ENCODE data around the gene RTF2.

Gene RTF2

DNA sequence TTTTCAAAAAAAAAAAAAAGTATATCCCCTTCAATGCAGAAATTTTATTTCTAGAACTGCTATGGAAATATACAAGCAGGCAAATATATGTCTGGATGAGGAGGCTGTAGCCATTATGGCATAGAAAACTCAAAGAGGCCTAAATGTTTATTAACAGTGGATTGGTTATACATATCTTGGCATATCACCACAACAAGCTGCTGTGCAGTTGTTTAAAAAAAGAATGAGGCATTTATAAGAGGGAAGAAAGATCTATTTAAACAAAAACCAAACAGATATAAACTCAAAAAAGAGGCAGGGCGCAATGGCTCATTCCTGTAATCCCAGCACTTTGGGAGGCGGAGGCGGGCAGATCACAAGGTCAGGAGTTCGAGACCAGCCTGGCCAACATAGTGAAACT lies 30.1 kb upstream of the RTF2 start:
- no peak for DNase-seq (ENCODE audit: low read depth in 2 of 2)

DNA sequence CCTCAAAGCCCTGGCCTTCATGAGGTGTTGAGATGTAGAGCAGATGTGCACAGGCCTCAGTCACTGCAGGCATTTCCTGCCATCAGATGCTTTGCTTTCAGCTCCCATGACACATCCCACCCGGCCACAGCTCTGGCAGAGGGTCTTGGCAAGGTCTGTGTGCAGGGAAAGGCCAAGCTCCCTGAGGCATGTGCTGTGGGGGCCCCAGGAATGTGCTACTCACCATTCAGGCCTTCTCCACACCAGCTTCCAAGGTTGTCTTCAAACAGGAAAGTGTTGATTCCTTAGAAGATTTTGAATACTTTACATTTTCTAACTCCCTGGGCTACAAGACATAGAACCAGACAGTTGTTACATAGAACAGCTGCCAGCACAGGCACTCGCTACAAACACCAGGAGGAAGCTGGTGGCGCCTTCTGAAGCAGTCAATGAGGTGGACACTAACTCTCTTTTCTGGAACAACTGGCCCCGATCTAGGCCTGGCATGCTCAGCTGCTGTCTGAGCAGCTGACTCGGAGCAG lies 28.6 kb upstream of the RTF2 start:
- no peak for DNase-seq (ENCODE audit: low read depth in 2 of 2)

DNA sequence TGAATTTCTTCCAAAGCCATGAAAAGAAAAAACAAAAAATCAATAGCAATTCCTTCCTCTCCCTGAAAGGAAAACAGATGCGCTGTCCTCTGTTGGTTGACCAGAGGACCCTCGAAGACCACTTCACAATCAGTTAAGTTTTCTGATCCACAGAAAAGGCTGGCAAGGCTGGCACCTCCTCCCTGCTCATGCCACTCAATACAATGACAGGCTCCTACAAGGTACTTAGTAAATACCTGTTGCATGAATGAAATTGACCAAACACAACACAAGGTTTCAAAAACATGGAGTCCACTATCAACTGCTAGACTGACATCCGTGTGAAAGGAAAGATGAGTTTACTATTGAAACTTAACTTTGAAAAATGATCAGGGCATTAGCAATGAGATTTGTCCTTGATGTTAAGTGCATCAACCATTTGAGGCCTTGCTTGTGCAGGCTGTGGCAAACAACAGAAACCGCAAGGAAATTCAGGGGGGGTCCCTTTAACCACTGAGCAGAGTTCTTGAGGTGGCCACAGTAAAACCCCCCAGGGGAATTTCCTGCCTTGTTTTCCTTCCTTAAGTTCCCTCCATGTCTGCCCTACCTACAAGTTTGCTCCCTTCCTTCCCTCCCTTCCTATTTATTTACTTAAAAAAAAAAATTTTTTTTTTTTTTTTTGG lies 27.9 kb upstream of the RTF2 start:
- DNase-seq (ENCODE audit: low read depth in 2 of 2) = peak; percentile 32 to 53

DNA sequence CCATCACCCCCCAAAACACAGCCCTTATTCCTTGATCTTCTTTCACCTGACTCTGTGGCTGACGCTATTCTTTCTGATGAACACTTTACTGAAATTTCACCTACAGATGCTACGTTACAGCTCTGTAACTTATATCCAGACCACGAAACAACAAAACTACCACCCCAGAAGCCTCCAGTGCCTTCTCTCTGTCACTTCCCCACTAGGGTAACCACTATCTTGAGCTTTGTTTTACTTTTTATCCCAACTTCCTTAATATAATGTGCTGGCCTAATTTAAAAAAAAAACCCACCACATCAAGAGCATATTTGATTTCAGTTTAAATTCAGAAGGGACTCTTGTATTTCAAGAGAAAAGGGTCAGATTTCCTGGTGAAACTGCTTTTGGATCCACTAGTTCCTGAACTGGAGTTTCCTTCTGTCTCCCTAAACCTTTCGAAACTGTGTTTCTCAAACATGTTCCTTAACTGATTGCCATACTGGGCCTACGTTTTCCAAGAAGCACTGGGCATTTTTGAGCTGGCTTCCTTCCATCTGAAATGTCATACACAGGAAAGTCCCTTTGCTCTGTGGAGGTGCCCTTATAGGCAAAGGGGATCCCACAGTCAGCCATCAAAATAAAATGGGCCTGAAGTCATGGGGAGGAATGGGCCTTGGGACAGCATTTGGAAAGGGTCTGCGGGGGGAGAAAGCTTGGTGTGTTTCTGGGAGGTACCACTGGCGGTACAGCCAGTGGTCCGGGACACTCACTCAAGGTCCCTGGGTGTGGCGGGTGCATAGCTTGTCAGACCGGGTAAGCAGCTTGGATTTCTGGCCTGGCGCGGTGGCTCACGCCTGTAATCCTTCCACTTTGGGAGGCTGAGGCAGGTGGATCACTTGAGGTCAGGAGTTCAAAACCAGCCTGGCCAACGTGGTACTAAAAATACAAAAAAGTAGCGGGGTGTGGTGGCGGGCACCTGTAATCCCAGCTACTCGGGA lies 25.8 kb upstream of the RTF2 start:
- DNase-seq (ENCODE audit: low read depth in 2 of 2) = no peak

DNA sequence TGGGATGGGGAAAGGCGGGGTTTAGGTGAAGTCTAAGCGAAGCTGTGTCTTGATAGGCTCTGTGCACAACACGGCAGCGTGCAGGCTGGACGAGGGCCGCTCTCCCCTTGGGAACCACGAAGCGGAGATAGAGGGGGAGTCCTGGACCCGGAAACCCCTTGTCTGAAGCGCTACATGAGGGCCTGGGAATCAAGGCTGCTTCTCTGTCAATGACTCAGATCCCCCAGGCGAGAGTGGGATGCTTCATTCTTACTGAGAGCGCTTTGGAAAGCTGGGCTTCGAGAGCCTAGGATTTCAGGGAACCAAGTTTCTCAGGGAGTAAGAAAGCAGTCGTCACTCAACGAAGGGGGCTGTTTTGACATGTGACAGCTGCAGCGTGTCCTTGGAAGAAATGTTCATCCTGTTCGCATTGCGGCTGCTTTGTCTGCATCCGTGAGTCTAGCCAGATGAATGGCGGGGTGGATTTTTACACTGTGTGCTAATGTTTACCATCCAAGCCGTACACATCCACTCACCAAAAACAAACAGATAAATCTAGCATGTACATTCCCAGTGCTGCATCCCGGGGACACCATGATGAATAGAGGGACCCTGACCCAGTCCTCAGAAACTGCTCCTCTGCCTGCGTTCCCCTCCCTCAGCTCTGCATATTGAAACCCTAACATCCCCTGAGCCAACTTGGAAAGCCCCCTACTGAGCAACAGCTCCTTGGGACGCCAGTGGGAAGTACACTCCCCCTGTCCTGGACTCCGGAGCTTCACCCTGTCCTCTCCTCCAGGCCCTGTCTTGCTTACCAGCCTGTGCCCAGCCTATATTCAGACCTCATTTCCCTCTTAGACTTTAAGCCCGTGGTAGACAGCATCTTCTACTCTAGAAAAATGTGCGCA lies 24.5 kb upstream of the RTF2 start:
- DNase-seq (ENCODE audit: low read depth in 2 of 2) = no peak

DNA sequence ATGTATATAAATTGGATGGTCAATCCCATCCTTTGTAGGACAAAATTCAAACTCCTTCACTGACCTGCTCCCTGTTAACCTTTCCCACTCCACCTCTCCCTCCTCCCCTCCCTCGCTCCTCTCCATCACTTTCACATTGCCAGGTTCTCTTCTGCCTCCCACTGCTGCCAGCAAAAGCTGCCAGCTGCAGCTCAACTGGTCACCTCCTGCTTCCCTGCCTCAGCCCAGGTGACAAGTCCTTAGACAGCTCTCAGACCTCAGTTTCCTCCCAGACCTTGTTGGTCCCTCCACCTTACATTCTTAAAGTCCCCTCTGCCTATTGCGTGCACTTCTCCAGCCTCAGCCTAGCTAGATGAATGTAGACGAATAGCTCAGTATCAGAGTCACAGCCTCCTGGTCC lies 23.3 kb upstream of the RTF2 start:
- no peak for DNase-seq (ENCODE audit: low read depth in 2 of 2)

DNA sequence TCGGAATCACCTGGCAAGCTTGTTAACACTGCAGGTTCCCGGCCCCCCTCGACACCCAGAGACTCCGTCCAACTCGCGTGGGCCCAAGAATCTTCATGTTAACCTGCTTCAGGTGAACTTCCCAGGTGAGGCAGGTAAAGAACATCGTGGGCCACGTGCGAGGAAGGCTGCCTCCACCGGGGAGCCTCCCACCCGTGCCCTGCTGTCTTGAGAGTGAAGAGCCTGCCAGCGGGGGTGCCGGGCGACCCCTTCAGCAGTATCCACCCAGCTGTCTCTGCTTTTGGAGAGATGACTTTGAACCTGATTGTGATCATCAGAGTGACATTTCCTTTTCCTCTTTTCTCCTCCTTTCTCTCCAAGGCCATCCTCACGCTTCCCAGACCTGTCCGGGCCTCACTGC lies 22.9 kb upstream of the RTF2 start:
- no peak for DNase-seq (ENCODE audit: low read depth in 2 of 2)

DNA sequence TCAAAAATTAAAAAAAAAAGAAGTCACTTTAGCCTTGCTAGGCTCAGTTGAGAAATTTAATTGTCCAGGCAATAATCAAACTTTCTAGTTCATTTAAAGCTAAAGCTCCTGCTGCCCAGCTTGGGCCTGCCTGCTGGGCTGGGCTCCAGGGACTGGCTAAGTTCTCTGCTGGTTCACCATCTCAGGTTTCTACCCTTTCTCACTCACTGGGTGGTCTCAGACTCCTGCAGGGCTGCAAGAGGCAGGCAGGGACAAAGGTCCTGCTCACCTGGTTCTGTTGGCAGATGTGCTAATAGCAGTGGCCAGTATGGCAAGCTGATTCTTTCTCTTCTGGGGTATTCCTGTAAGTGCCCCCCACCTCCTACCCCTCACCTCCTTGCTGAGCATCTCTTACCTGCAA lies 21.2 kb upstream of the RTF2 start:
- no peak for DNase-seq (ENCODE audit: low read depth in 2 of 2)

DNA sequence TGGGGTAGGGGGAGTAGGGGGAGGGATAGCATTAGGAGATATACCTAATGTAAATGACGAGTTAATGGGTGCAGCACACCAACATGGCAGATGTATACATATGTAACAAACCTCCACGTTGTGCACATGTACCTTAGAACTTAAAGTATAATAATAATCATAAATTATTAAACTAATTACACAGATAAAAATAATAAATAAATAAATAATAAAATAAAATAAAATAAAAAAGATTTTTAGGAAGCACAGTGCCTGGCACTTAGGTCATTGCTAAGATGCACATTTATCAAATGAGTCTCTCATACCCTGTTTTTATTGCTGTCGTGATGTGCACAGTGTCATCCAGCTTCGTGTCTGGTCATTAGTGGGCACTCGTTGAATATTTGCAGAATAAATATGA lies 19.0 kb upstream of the RTF2 start:
- DNase-seq (ENCODE audit: low read depth in 2 of 2) = no peak

DNA sequence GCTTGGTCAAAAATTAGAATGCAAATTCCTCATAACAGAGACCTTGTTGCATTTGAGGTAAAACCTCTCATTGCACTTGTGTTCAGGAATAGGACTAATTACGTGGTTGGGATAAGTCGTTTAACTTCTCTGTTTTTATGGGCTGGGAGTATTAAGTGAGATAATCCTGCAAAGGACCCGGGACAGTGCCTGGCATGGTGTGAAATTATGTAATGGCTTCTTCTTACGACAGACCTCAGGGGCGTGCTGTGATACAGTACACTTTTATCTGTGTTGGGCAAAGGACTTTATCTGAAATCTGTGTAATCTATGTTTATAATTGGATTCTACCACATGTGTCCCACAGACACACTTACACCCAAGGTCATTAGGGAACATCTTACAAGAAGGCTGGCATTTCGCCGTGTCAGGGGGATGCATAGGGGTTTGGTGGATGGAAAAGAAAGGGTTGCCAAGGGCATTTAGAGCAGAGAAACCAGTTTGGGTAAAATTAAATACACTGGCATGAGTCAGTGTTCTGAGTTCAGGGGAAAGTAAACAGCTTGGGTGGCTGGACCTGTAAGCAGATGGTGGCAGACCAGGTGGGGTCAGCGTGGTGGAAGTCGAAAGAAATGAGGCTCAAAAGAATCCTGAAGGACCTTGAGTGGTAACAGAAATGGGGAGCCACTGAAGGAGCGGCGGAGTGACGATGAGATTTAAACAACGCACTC lies 17.2 kb upstream of the RTF2 start:
- DNase-seq (ENCODE audit: low read depth in 2 of 2) = no peak

DNA sequence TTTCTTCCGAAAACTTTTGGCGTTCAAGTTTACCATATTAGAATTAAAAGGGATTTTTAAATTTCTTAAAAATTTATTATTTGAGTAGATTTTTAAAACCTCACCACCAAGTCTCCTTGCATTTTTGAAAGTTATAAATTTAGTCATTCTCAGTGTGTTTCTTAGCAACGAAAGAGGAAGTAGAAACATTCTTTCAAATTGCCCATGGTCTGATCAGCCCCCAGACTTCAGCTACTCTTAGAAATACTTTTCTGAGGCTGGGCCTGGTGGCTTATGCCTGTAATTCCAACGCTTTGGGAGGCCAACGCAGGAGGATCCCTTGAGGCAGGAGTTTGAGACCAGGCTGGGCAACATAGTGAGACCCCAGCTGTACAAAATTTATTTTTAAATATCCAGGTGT lies 15.1 kb upstream of the RTF2 start:
- DNase-seq (ENCODE audit: low read depth in 2 of 2) = no peak

DNA sequence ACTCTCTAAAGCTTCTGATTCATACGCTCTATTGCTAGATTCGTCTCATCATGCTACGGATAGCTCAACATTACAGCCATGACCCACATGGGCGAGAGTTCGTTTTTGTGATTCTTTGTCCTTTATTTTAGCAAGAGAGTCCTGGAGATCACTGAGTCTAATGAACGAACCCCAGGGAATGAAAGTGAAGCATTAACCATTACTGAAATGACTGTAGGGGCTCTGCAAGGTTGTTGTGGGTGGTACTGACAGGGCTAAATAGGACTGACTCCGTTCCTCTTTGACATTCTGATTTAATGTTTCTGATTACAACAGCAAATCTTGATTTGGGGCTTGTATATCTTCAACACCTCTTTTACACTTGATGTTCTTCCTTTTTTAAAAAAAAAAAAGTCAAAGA lies 13.7 kb upstream of the RTF2 start:
- DNase-seq (ENCODE audit: low read depth in 2 of 2) = no peak

DNA sequence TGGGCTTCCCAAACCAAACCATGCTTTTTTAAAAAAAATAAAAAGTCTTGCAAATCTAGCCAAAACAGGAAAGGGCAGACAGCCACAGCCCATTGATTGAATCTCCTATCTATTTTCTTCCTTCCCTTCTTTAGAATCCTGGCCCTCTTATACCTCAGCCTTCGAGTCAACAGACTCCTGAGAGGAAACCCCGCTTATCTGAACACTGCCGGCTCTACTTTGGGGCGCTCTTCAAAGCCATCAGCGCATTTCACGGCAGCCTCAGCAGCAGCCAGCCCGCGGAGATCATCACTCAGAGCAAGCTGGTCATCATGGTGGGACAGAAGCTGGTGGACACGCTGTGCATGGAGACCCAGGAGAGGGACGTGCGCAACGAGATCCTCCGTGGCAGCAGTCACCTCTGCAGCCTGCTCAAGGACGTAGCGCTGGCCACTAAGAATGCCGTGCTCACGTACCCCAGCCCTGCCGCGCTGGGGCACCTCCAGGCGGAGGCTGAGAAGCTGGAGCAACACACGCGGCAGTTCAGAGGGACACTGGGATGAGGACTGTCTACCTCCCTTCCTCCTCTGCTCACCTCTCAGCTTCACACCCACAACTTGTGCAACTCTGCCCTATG lies 10.1 kb upstream of the RTF2 start:
- DNase-seq (ENCODE audit: low read depth in 2 of 2) = no peak

DNA sequence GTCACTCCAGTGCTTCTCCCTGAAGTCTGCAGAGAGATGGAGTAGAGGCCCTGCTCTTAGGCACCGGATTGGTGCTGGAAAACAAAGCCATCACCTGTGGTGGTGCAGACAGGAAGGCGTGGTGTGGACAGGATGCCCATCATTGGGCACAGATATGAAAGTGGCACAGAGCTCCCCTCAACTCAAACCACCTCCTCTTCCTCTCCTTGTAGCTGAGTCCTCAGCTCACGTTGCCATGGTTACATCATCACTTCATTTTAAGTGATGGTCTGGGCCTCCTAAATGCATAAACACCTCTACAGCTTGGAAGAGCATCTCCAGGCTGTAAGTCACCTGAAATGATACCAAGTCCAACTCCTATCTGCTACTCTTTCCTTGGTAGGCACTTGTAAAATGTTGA lies 8.0 kb upstream of the RTF2 start:
- peak in 1 of 2 donors; percentile 9 for DNase-seq (ENCODE audit: low read depth in 2 of 2)

DNA sequence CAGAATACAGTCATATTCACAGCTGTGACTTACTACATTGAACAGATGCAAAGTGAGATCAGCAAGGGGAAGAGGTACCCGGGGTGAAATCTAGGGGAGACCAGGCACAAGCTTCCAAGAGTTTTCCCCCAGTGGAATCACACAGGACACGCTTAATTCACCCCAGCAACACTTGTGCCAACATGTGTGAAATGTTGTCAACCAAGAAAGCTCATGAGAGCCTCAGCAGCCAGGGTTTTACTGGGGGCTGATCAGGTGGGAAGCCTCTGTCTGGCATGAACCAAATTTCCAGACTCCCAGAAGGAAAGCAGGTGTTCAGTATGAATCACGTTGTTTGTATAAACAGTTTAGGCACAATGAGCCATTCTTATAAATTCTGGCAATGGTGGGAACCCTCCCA lies 6.9 kb upstream of the RTF2 start:
- no peak for DNase-seq (ENCODE audit: low read depth in 2 of 2)

DNA sequence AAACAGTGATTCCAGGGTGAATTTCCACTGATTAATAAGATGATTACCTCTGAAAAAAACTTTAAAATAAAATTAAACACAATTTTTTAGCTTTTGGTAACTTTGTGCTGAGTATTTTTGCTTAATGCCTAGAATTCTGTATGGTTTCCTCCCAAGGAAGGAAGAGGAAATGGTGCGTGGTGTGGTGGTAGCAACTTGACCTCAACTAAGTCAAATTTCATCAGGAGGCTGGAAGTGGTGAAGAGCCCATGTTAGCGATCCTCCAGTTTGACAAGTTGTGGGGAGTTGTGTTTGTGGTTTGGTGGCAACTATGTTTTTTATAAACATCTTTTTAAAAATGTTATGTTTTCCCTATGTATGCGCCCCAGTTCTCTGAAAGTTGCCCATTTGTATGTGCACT lies 5.0 kb upstream of the RTF2 start:
- DNase-seq (ENCODE audit: low read depth in 2 of 2) = no peak

DNA sequence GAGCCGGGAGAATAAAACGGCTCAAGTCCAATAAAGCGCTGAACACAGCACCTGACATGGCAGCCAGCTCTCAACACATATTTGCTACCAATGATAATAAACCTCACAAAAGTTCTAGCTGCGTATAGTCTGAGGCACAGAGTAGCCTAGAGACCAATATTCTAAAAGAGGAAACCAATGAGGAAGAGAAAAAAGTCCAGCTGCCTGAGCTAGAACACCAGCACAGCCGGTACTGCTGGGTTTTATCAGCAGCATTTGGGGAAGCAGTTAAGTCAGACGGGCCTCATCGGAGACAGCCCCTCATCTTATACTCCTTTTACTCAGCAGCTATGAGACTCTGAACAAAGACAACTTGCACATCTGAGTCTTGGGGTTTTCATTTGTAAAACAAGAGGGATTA lies 2.4 kb upstream of the RTF2 start:
- DNase-seq (ENCODE audit: low read depth in 2 of 2) = no peak

DNA sequence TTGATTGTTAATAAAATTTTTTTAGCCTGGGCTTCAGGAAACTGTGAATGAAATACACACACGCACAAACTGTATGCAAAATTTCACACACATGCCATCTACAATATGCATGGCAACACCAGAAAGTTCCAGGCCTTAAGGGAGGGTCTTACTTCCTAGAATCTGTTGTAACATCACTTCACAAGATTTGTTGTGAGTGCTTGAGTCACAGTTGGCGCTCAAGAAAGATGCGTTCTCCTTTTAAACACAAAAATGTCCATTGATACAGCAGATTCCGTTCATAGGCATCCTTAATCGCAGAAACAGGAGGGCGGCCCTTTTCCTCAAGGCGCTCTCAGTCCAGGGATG lies 485 bp upstream of the RTF2 start:
- DNase-seq (ENCODE audit: low read depth in 2 of 2) = no peak

DNA sequence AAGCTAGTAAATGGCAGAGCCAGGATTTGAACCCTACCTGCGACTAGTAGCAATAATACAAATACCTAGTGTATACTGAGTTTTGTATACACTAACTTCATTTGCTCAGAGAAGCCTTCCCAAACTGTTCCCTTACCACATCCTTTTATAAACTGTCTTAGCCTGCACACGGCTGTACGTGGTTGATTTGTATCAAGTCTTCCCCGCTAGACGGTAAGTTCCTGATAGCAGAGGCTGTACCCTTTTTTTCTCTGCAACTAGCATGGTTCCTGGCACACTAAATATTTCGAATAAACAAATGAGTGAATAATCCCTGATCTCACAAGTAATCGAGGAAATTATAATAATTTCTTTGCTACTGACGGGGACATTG lies 636 bp downstream of the RTF2 start:
- DNase-seq (ENCODE audit: low read depth in 2 of 2) = no peak

DNA sequence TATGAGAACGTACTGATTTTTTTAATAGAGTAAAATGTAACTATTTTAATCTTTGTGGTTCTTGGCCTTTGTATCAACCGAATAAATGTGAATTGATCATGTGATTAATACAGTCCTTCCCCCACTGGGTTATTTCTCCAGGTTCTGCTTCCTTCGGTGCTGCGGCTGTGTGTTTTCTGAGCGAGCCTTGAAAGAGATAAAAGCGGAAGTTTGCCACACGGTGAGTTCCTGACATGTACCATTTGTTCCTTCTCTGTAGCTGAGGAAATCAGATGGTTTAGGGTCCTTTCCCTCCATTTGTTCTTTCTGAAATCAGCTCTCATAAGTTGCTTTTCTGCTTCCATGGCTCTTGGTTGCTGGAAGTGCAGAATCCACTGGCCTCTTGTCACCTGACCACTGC lies 15.5 kb downstream of the RTF2 start:
- no peak for DNase-seq (ENCODE audit: low read depth in 2 of 2)

DNA sequence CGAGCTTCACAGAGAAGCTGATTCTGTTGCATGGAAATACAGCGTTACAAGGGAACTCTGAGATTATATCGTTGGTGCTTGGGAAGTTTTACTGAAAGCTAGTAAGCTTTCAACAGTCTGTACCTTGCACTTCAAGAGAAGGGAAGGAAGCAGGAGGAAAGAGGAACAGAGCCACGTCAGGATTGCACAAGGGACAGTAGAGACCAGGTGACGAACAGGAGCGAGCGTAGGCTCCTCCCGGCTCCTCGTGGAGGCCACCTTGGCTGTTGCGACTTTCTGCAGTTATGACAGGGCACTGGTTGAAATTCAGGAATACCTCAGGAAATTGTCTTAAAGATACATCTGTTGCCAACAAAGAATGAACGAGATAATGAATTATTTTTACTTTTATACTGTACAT lies 18.8 kb downstream of the RTF2 start:
- no peak for DNase-seq (ENCODE audit: low read depth in 2 of 2)
